Lung (tissue), 12 donors: ENCODE results near the gene RPL7A. TPM values are rescaled to one million over a fixed set of nuclear protein-coding genes. Genes with fewer than 3 reads are reported as not detected.

ENCODE experiments used
- ATAC-seq: fragments of 200-7000 bp; cut with Tn5 transposase; one replicate; pipeline ENCODE4 v1.9.1; 2020; ENCODE audit warnings: moderate number of reproducible peaks; ENCODE audit not compliant: insufficient read depth, low FRiP score
- DNase-seq, 3 donors: peaks; one replicate each; pipeline ENCODE4 v3.0.0-alpha.2; 2013 to 2017
- H3K27ac ChIP-seq, 2 donors: one replicate each; pipeline ENCODE4 v1.5.1; 2013; ENCODE audit warnings: mild to moderate bottlenecking in 2 of 2, moderate library complexity in 2 of 2, control low read depth in 1 of 2, inconsistent platforms in 1 of 2, low read depth in 1 of 2, low read length in 1 of 2
- H3K27me3 ChIP-seq, 3 donors: one replicate each; pipeline ENCODE4 v1.5.1; 2013; ENCODE audit warnings: low read length in 2 of 3; ENCODE audit not compliant: control insufficient read depth in 3 of 3, insufficient read depth in 3 of 3
- H3K36me3 ChIP-seq, 4 donors: one replicate each; pipeline ENCODE4 v1.5.1; 2013; ENCODE audit warnings: low read length in 4 of 4, mild to moderate bottlenecking in 1 of 4, moderate library complexity in 1 of 4; ENCODE audit not compliant: control insufficient read depth in 4 of 4, insufficient read depth in 4 of 4
- H3K4me1 ChIP-seq, 5 donors: one replicate each; pipeline ENCODE4 v1.5.1; 2013; ENCODE audit warnings: low read length in 5 of 5, mild to moderate bottlenecking in 2 of 5, moderate library complexity in 1 of 5; ENCODE audit not compliant: control insufficient read depth in 5 of 5, insufficient read depth in 5 of 5
- H3K4me3 ChIP-seq: one replicate; pipeline ENCODE4 v1.5.1; 2013; ENCODE audit warnings: mild to moderate bottlenecking, control low read depth, moderate library complexity
- H3K9ac ChIP-seq, 2 donors: one replicate each; pipeline ENCODE4 v1.5.1; 2013; ENCODE audit warnings: low read length in 2 of 2, control low read depth in 1 of 2; ENCODE audit not compliant: insufficient read depth in 1 of 2
- H3K9me3 ChIP-seq, 4 donors: one replicate each; pipeline ENCODE4 v1.5.1; 2013; ENCODE audit warnings: low read length in 3 of 4, mild to moderate bottlenecking in 1 of 4, moderate library complexity in 1 of 4; ENCODE audit not compliant: control insufficient read depth in 4 of 4, insufficient read depth in 3 of 4
- WGBS, 2 donors: extraction: QIAGEN DNeasy Blood & Tissue Kit; methylation state at CpG; one replicate each; pipeline ENCODE4 v1.1.7; 2013; 5-methylcytosine and 5-hydroxymethylcytosine counted together
- polyA plus RNA-seq, 2 donors: library from polyadenylated mRNA; stranded (reverse); fragments of 200-250 nt; gene quantifications; one replicate each; pipeline ENCODE4 v1.2.1, GENCODE V29; 2013
- total RNA-seq, 2 donors: library from RNA; depleted of rRNA in 1 of 2; stranded (reverse); fragments of >200 nt in 1 of 2; gene quantifications; one replicate each; pipeline ENCODE4 v1.2.1, GENCODE V29; 2014 to 2021
- TF ChIP-seq, protein P1 (sequence below): IDR thresholded peaks from 2 replicates; pipeline ENCODE4 v1.5.1; 2012; ENCODE audit warnings: mild to moderate bottlenecking; ENCODE audit errors: control extremely low read depth, extremely low read depth
- donor health status: control.
- donor health status: control.
- donor health status: Bipolar disorder and iron deficiency.
- donor health status: healthy.
- donor health status: DM: yes; HTN: yes; CAD: no.

The RPL7A gene
- total and polyA plus RNA-seq, 4 donors: 1,412 to 3,573 (median 2,118) TPM

DNA sequence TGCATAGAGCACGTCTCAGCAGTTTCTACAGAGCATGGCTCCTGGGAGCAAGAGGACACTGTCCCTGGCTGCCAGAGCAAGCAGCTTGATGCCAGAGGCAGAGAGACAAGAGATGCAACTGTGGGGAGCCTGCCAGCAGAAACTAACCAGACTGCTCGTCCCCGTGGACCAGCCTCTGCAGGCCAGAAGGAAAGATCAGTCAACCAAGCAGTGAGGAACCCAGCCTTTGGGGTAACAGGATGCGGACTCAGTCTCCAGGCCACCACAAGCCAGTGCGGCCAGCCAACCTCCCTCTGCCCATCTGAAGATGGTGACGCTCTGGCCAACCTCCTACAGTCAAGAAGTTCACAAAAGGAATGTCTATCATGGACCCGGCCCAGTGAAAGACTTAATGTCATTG is 24.1 kb downstream of the RPL7A start:
- no peak for DNase-seq
- Histone ChIP-seq H3K36me3 (peaks cover 0 to 23% (median 16%) of the 10 kb centered on the region in 4 donors), H3K9me3 (no peaks in the 10 kb centered on the region), H3K27me3 (no peaks in the 10 kb centered on the region), H3K9ac (peak overlapping the region in 1 of 2 donors; percentile 17), H3K4me1 (peaks cover 6 to 30% (median 12%) of the 10 kb centered on the region in 5 donors), H3K4me3 (no peak overlapping the region), H3K27ac (no peak overlapping the region)
- no peak for ATAC-seq
- 76 to 89% methylated on average over 7 of the region's 7 CpGs for WGBS, 2 donors
- TF ChIP-seq, protein P1, sequence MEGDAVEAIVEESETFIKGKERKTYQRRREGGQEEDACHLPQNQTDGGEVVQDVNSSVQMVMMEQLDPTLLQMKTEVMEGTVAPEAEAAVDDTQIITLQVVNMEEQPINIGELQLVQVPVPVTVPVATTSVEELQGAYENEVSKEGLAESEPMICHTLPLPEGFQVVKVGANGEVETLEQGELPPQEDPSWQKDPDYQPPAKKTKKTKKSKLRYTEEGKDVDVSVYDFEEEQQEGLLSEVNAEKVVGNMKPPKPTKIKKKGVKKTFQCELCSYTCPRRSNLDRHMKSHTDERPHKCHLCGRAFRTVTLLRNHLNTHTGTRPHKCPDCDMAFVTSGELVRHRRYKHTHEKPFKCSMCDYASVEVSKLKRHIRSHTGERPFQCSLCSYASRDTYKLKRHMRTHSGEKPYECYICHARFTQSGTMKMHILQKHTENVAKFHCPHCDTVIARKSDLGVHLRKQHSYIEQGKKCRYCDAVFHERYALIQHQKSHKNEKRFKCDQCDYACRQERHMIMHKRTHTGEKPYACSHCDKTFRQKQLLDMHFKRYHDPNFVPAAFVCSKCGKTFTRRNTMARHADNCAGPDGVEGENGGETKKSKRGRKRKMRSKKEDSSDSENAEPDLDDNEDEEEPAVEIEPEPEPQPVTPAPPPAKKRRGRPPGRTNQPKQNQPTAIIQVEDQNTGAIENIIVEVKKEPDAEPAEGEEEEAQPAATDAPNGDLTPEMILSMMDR: no peak

GRCh38 chr9:133374612-133375115 is 26.6 kb downstream of the RPL7A start:
- no peaks in the 10 kb centered on the region for H3K9me3 ChIP-seq
- WGBS, 2 donors: 9 to 13% methylated on average over 12 of the region's 12 CpGs
- no peaks in the 10 kb centered on the region for H3K27me3 ChIP-seq
- peak overlapping the region; percentile 95 to 96 for H3K27ac ChIP-seq
- peaks cover 0 to 21% (median 10%) of the 10 kb centered on the region in 4 donors for H3K36me3 ChIP-seq
- H3K4me1 ChIP-seq: peaks cover 5 to 30% (median 12%) of the 10 kb centered on the region in 5 donors
- TF ChIP-seq, protein P1: no peak
- DNase-seq (no peak), ATAC-seq (no peak)
- H3K4me3 ChIP-seq: peak overlapping the region; percentile 87
- H3K9ac ChIP-seq: peak overlapping the region; percentile 84 to 85

- TF ChIP-seq, protein P1: no peak
- ATAC-seq (no peak), DNase-seq (peak; percentile 43 to 50 (median 44))
- Histone ChIP-seq H3K27me3 (no peaks in the 10 kb centered on the region), H3K36me3 (peaks cover 0 to 21% (median 7%) of the 10 kb centered on the region in 4 donors), H3K9ac (peak overlapping the region; percentile 84 to 85), H3K4me1 (peaks cover 5 to 30% (median 12%) of the 10 kb centered on the region in 5 donors), H3K9me3 (no peaks in the 10 kb centered on the region), H3K27ac (peak overlapping the region; percentile 95 to 96), H3K4me3 (peak overlapping the region; percentile 87)
- WGBS, 2 donors: 0% methylated on average over 31 to 39 of the region's 39 CpGs
Observed at GRCh38 chr9:133375116-133375723, 27.2 kb downstream of the RPL7A start.
